K562 (cell line): Measurements from ENCODE around the gene RPL39L. TPM values are rescaled to one million over a fixed set of nuclear protein-coding genes. Genes with fewer than 3 reads are reported as not detected.

Source experiments
- ATAC-seq: fragments of 200-7000 bp; cut with Tn5 transposase; 3 replicates; pipeline ENCODE4 v1.9.1; 2020; ENCODE audit warnings: moderate library complexity
- Bru-seq: library from RNA; stranded (reverse); fragments of 400-500 nt; gene quantifications from one replicate; lab custom pipeline; 2021; lab: Mats Ljungman, UMichigan
- BruChase-seq, 2 experiments: library from RNA; stranded (reverse); fragments of 400-500 nt; gene quantifications; one replicate each; lab custom pipeline; 2021; lab: Mats Ljungman, UMichigan
- BruUV-seq: library from RNA; stranded (reverse); fragments of 400-500 nt; replicated peaks from 2 replicates; lab custom pipeline; 2021; lab: Mats Ljungman, UMichigan
- CTCF ChIA-PET: fragments of 300-600 bp; formaldehyde crosslinking; extraction: SDS; loops from one replicate; lab custom pipeline; 2021; ENCODE audit warnings: low intra/inter-chr PET ratio; lab: Yijun Ruan, JAX
- POLR2A ChIA-PET: fragments of 300-600, 350-650 bp; sonication (Branson Sonifier 250); formaldehyde crosslinking; extraction: SDS; loops from one replicate; lab custom pipeline; 2021; ENCODE audit warnings: antibody characterized with exemption, inconsistent platforms; lab: Yijun Ruan, JAX
- DNase-seq, 4 experiments: peaks; one replicate each; pipeline versions ENCODE4 v3.0.0 to v3.0.0-alpha.2; 2011 to 2018; ENCODE audit warnings: low spot score in 3 of 4, mixed read lengths in 3 of 4; ENCODE audit errors: extremely low read depth in 1 of 4
- FAIRE-seq: peaks from 2 replicates; lab custom pipeline; 2011; peaks lifted over from hg19 to GRCh38; lab: Jason Lieb, UNC
- H2AFZ ChIP-seq: 2 replicates; pipeline ENCODE4 v1.6.0; 2011; ENCODE audit warnings: low read depth, low read length, control low read depth, inconsistent platforms
- H3K27ac ChIP-seq: fragments of 200-600 bp; 3 replicates; pipeline ENCODE4 v1.8.0; 2011; ENCODE audit warnings: low read depth, mild to moderate bottlenecking, control low read depth, inconsistent platforms, low read length, moderate library complexity, mixed read lengths; ENCODE audit errors: extremely low read depth
- H3K27me3 ChIP-seq, 2 experiments: fragments of 300-600 bp in 1 of 2; 2 replicates in 1 of 2; 3 replicates in 1 of 2; pipeline versions ENCODE4 v1.6.0 to v1.8.0; 2011; ENCODE audit warnings: inconsistent platforms in 2 of 2, low read length in 2 of 2, mild to moderate bottlenecking in 1 of 2, mixed read lengths in 1 of 2, moderate library complexity in 1 of 2; ENCODE audit not compliant: control insufficient read depth in 2 of 2, insufficient read depth in 2 of 2
- H3K36me3 ChIP-seq: fragments of 300-600 bp; 3 replicates; pipeline ENCODE4 v1.8.0; 2011; ENCODE audit warnings: mild to moderate bottlenecking, low read length, inconsistent platforms; ENCODE audit not compliant: control insufficient read depth, insufficient read depth
- H3K4me1 ChIP-seq, 2 experiments: fragments of 200-600 bp in 1 of 2; replicated peaks in 1 of 2; 2 replicates in 1 of 2; 3 replicates in 1 of 2; pipeline versions ENCODE4 v1.5.1 to v1.8.0; 2011; ENCODE audit warnings: inconsistent platforms in 2 of 2, low read length in 2 of 2, mild to moderate bottlenecking in 1 of 2, mixed read lengths in 1 of 2, moderate library complexity in 1 of 2; ENCODE audit not compliant: control insufficient read depth in 2 of 2, insufficient read depth in 2 of 2
- H3K4me2 ChIP-seq: 2 replicates; pipeline ENCODE4 v1.6.1; 2011; ENCODE audit warnings: low read length, control low read depth, inconsistent platforms, mixed read lengths; ENCODE audit not compliant: insufficient read depth
- H3K4me3 ChIP-seq: fragments of 200-600 bp; sonication (generic), shearing (Covaris generic); 2 replicates; pipeline ENCODE4 v1.5.1; 2016; ENCODE audit warnings: control low read depth, inconsistent platforms
- H3K79me2 ChIP-seq: fragments of 200-600 bp; 3 replicates; pipeline ENCODE4 v1.8.0; 2011; ENCODE audit warnings: low read length, inconsistent platforms; ENCODE audit not compliant: control insufficient read depth, insufficient read depth
- H3K9ac ChIP-seq, 2 experiments: 2 replicates each; pipeline versions ENCODE4 v1.6.0 to v1.6.1; 2011; ENCODE audit warnings: low read depth in 2 of 2, low read length in 2 of 2, control low read depth in 1 of 2, inconsistent platforms in 1 of 2, mild to moderate bottlenecking in 1 of 2, mixed read lengths in 1 of 2; ENCODE audit not compliant: insufficient read depth in 1 of 2
- H3K9me1 ChIP-seq: one replicate; pipeline ENCODE4 v1.6.0; 2011; ENCODE audit warnings: inconsistent platforms, mild to moderate bottlenecking, low read length, moderate library complexity; ENCODE audit not compliant: control insufficient read depth, insufficient read depth
- H3K9me3 ChIP-seq: replicated peaks from 2 replicates; pipeline ENCODE4 v1.5.1; 2011; ENCODE audit warnings: low read depth, low read length, inconsistent platforms; ENCODE audit not compliant: control insufficient read depth, insufficient read depth
- H4K20me1 ChIP-seq: replicated peaks from 2 replicates; pipeline ENCODE4 v1.6.1; 2011; ENCODE audit warnings: low read length, inconsistent platforms, mixed read lengths; ENCODE audit not compliant: control insufficient read depth, insufficient read depth
- CCNT2 ChIP-seq: IDR thresholded peaks from 2 replicates; pipeline ENCODE4 v1.6.1; 2011; ENCODE audit warnings: borderline replicate concordance, low read depth, mild to moderate bottlenecking, moderate library complexity, mixed read lengths, low read length; ENCODE audit not compliant: insufficient read length; ENCODE audit errors: extremely low read depth
- CGGBP1 ChIP-seq: fragments of 250-450 bp; sonication (Bioruptor Pico); IDR thresholded peaks from 2 replicates; pipeline ENCODE4 v1.9.0; 2021; ENCODE audit warnings: mild to moderate bottlenecking
- CTBP1 ChIP-seq: fragments of 450-650 bp; IDR thresholded peaks from 2 replicates; pipeline ENCODE4 v1.6.1; 2016; ENCODE audit warnings: borderline replicate concordance
- FUS ChIP-seq: fragments of 200-400 bp; formaldehyde crosslinking; optimal IDR thresholded peaks from 2 replicates; pipeline ENCODE3; 2017; ENCODE audit warnings: low read depth, low read length
- MTA3 ChIP-seq: fragments of 450-650 bp; formaldehyde crosslinking; IDR thresholded peaks from 2 replicates; pipeline ENCODE4 v1.6.1; 2017; ENCODE audit warnings: mild to moderate bottlenecking, borderline replicate concordance
- SIN3A ChIP-seq, 2 experiments: fragments of 150-350 bp in 1 of 2; IDR thresholded peaks; 2 replicates each; pipeline ENCODE4 v1.6.1; 2011 to 2016; ENCODE audit warnings: borderline replicate concordance in 2 of 2, low read depth in 2 of 2, low read length in 2 of 2, mild to moderate bottlenecking in 2 of 2, moderate library complexity in 2 of 2; ENCODE audit not compliant: control insufficient read depth in 1 of 2
- SMARCB1 ChIP-seq: IDR thresholded peaks from 2 replicates; pipeline ENCODE4 v1.6.1; 2011; ENCODE audit warnings: improper control_type of control experiment, low read depth; ENCODE audit not compliant: insufficient read length
- ZBTB11 ChIP-seq, 3 experiments: fragments of 200-800 bp in 1 of 3; fragments of 250-450 bp in 1 of 3; fragments of 450-650 bp in 1 of 3; sonication (Bioruptor Pico) in 1 of 3; sonication (Bioruptor generic) in 1 of 3; formaldehyde crosslinking in 1 of 3; IDR thresholded peaks; 2 replicates each; pipeline versions ENCODE4 v1.6.1 to v1.8.0; 2016 to 2022; ENCODE audit warnings: mild to moderate bottlenecking in 2 of 3, missing genetic modification characterization in 2 of 3, missing compliant biosample characterization in 1 of 3, moderate library complexity in 1 of 3
- WGBS: fragments of 100-300 bp; shearing (Covaris generic); methylation state at CpG from one replicate; pipeline ENCODE4 v1.1.6; 2016; ENCODE audit warnings: low coverage, mixed read lengths; ENCODE audit not compliant: insufficient coverage; ENCODE audit errors: missing lambda C conversion rate; 5-methylcytosine and 5-hydroxymethylcytosine counted together
- in situ Hi-C: fragments of 300-500 bp; cut with MboI; formaldehyde crosslinking; loops from 4 replicates; pipeline ENCODE4 v1.15.0; 2018; ENCODE audit warnings: inconsistent platforms, mixed read lengths
- intact Hi-C: fragments of 100-400 bp; cut with micrococcal nuclease; formaldehyde crosslinking; loops from 2 replicates; pipeline ENCODE4 v1.14.2; 2022
- long read RNA-seq, 3 experiments: library from polyadenylated mRNA in 2 of 3; library from RNA in 1 of 3; unstranded in 2 of 3; stranded (forward) in 1 of 3; transcript quantifications; one replicate each; pipeline ENCODE4 v2.0.0, GENCODE V29; 2019 to 2022
- polyA minus RNA-seq, 3 experiments: library from RNA; depleted of rRNA, polyadenylated mRNA; stranded (reverse); fragments of >200 nt; gene quantifications; 2 replicates each; pipeline ENCODE4 v1.2.3, GENCODE V29; 2011
- polyA plus RNA-seq, 8 experiments: library from polyadenylated mRNA; depleted of rRNA in 4 of 8; stranded (reverse) in 5 of 8; unstranded in 3 of 8; fragments of >200 nt; fragmentation: Nextera tagmentation in 2 of 8; fragmentation: Illumina TruSeq in 1 of 8; extraction: Ambion mirVana in 2 of 8; extraction: Trizol in 1 of 8; gene quantifications; 2 replicates each; pipeline versions ENCODE4 v1.2.1 to v1.2.3, GENCODE V29; 2011 to 2014; ENCODE audit warnings: inconsistent platforms in 1 of 8, missing spikeins in 1 of 8
- total RNA-seq, 7 experiments: library from RNA; depleted of rRNA in 6 of 7; stranded (reverse); fragments of >200 nt in 6 of 7; fragmentation: Illumina TruSeq in 2 of 7; extraction: Trizol in 2 of 7; gene quantifications; 2 replicates each; pipeline versions ENCODE4 v1.2.1 to v1.2.3, GENCODE V29; 2011 to 2021; ENCODE audit warnings: low replicate concordance in 1 of 7

RPL39L gene
- 5.1 and 5.8 TPM in 2 replicates for total RNA-seq (2011; cell fraction: chromatin; rRNA removed; ENCODE audit: low replicate concordance)
- total RNA-seq (2011; cell fraction: nucleolus; rRNA removed): 8.9 and 9.5 TPM in 2 replicates
- total RNA-seq (2011; cell fraction: nucleoplasm; rRNA removed): 9.7 and 15.8 TPM in 2 replicates
- 114 and 122 TPM in 2 replicates for total RNA-seq (2014; rRNA removed)
- 45.5 and 52.2 TPM in 2 replicates for total RNA-seq (2014; rRNA removed; fragmentation: Illumina TruSeq; extraction: Trizol)
- 62.0 and 65.9 TPM in 2 replicates for total RNA-seq (2015; rRNA removed; fragmentation: Illumina TruSeq; extraction: Trizol)
- 36.5 and 38.7 TPM in 2 replicates for total RNA-seq (2021)
- 64.4 and 74.1 TPM in 2 replicates for polyA plus RNA-seq (2011; rRNA removed)
- 29.1 and 30.7 TPM in 2 replicates for polyA plus RNA-seq (2011; cell fraction: cytosol; rRNA removed)
- 15.5 and 18.0 TPM in 2 replicates for polyA plus RNA-seq (2011; cell fraction: nucleus; rRNA removed)
- 69.6 and 91.3 TPM in 2 replicates for polyA plus RNA-seq (2012)
- 44.5 and 58.3 TPM in 2 replicates for polyA plus RNA-seq (2014; fragmentation: Illumina TruSeq; extraction: Trizol)
- 10 to 100 TPM; 15.0 to 31.4 TPM for polyA plus RNA-seq (2014; fragmentation: Nextera tagmentation; extraction: Ambion mirVana)
- polyA plus RNA-seq (2014; rRNA removed): 62.8 and 81.0 TPM in 2 replicates
- polyA minus RNA-seq (2011; rRNA and poly(A)+ RNA removed): 14.3 and 18.2 TPM in 2 replicates
- polyA minus RNA-seq (2011; cell fraction: cytosol; rRNA and poly(A)+ RNA removed): 13.0 and 14.4 TPM in 2 replicates
- 10.1 and 12.3 TPM in 2 replicates for polyA minus RNA-seq (2011; cell fraction: nucleus; rRNA and poly(A)+ RNA removed)
- percentile 53 among the genes with signal in this experiment for Bru-seq, nascent RNA
- BruChase-seq, experiment 1, labeled RNA remaining after a 2-hour chase: percentile 53 among the genes with signal in this experiment
- percentile 52 among the genes with signal in this experiment for BruChase-seq, experiment 2, labeled RNA remaining after a 6-hour chase
- long read RNA-seq, experiment 1, transcript RPL39L-201 (3 exons, 756 nt): major isoform, 65 of 79 reads
- long read RNA-seq, experiment 1, transcript RPL39L-203 (2 exons, 653 nt): minor isoform, 5 of 79 reads
- long read RNA-seq, experiment 1, partial matches to known transcripts: 8 of 79 reads
- long read RNA-seq, experiment 1, other reads (novel, unspliced or antisense): 1 of 79 reads
- long read RNA-seq, experiment 2, transcript RPL39L-201 (3 exons, 756 nt): major isoform, 61 of 63 reads
- long read RNA-seq, experiment 2, partial matches to known transcripts: 1 of 63 reads
- long read RNA-seq, experiment 2, other reads (novel, unspliced or antisense): 1 of 63 reads
- long read RNA-seq, experiment 3, transcript RPL39L-201 (3 exons, 756 nt): major isoform, 39 of 41 reads
- long read RNA-seq, experiment 3, partial matches to known transcripts: 1 of 41 reads
- long read RNA-seq, experiment 3, other reads (novel, unspliced or antisense): 0 of 41 reads

- Histone ChIP-seq H3K4me1 (peaks cover 3 to 8% of the 10 kb centered on the region in 2 experiments; a peak in 3 of 5 replicates), H3K36me3 (peaks cover 10% of the 10 kb centered on the region; the same call in 2 of the 3 replicates), H3K79me2 (peaks cover 12% of the 10 kb centered on the region), H4K20me1 (no peaks in the 10 kb centered on the region), H3K4me2 (peak within 1 kb of the TSS; percentile 86), H3K9ac (peak within 1 kb of the TSS; percentile 87 to 98), H3K9me1 (no peaks in the 10 kb centered on the region), H2AFZ (peak within 1 kb of the TSS; percentile 98), H3K27ac (peak within 1 kb of the TSS; percentile 91), H3K9me3 (peaks cover 6% of the 10 kb centered on the region), H3K27me3 (no peaks in the 10 kb centered on the region), H3K4me3 (peak within 1 kb of the TSS; percentile 80)
- DNase-seq (peak; percentile 95 to 96 (median 95)), ATAC-seq (peak; percentile 99), FAIRE-seq (peak; percentile 91)
- ChIA-PET POLR2A (interaction anchor here (0.6 to 1.6 kb wide), 10 partner anchors 9 to 356 kb away, joined by 3 to 5 read pairs (median 4); partner anchors contain the start of genes EIF4A2 and RFC4), CTCF (interaction anchor here (0.6 to 2.8 kb wide), 3 partner anchors 22 to 296 kb away, joined by 4 to 16 read pairs (median 5); no protein-coding TSS in a partner anchor)
- intact Hi-C loops (loop anchor here (1.0 kb wide), 1 partner anchor 26 kb away; no protein-coding TSS in a partner anchor), in situ Hi-C loops (no loop called here)
- WGBS: under 1% methylated on average over 57 of the region's 69 CpGs
- no TSS peak for BruUV-seq
- TF ChIP-seq CTBP1: peak; percentile 80
- peak in 1 of 3 experiments; percentile 48; a peak in 1 of 6 replicates for TF ChIP-seq ZBTB11 (CRISPR knock-in tag; IDR thresholded peaks at IDR 0.05)
- no peak for TF ChIP-seq FUS
- no peak for TF ChIP-seq SMARCB1
- TF ChIP-seq CGGBP1 (CRISPR knock-in tag): no peak
- peak; percentile 49; the same call in 1 of the 2 replicates for TF ChIP-seq MTA3
- peak; percentile 77 for TF ChIP-seq CCNT2
- peak in 1 of 2 experiments; percentile 25; a peak in 1 of 4 replicates for TF ChIP-seq SIN3A (IDR thresholded peaks at IDR 0.05; ENCODE audit: borderline replicate concordance in 2 of 2, control insufficient read depth in 1 of 2, low read depth in 2 of 2, low read length in 2 of 2)
Measured at GRCh38 chr3:187139126-187139894, at the start of gene RPL39L. RPL39L (minus strand) TSS chr3:187139496; CDS start chr3:187121300, 18,196 bp downstream.
